Gastrocnemius medialis (tissue), 4 donors: Measurements from ENCODE around the gene PHACTR3.

Experiments
- POLR2A ChIP-seq, 2 donors: fragments of 450-650 bp; IDR thresholded peaks; one replicate each; pipeline ENCODE4 v1.6.1; 2017; ENCODE audit warnings: antibody characterized with exemption in 2 of 2, mild to moderate bottlenecking in 2 of 2, moderate library complexity in 2 of 2
- TF ChIP-seq, protein P1 (sequence below), 5 experiments: fragments of 450-650 bp in 3 of 5; fragments of 200-600 bp in 2 of 5; sonication (generic) in 2 of 5; IDR thresholded peaks in 4 of 5; conservative IDR thresholded peaks in 1 of 5; 1 replicate in 4 of 5; 2 replicates in 1 of 5; pipeline ENCODE4 v1.5.1; 2016 to 2019; ENCODE audit warnings: antibody characterized with exemption in 5 of 5, mild to moderate bottlenecking in 3 of 5, moderate library complexity in 3 of 5

DNA sequence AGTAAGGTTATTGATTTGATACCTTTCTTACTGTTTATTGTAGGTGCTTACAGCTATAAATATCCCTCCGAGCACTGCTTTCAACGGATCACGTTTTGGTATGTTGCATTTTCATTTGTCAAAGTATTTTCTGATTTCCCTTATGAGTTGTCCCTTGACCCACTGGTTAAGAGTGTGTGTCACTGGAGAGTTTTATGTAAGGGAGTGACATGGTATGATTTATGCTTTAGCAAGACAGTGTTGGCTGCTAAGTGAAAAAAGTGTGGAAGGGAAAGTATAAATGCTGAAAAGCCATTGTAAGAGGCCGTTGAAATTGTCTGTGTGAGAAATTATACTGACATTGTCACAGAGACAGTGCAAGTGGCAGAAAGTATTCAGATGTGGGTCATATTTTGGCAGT lies 257.1 kb downstream of the PHACTR3 start:
- TF ChIP-seq, protein P1, sequence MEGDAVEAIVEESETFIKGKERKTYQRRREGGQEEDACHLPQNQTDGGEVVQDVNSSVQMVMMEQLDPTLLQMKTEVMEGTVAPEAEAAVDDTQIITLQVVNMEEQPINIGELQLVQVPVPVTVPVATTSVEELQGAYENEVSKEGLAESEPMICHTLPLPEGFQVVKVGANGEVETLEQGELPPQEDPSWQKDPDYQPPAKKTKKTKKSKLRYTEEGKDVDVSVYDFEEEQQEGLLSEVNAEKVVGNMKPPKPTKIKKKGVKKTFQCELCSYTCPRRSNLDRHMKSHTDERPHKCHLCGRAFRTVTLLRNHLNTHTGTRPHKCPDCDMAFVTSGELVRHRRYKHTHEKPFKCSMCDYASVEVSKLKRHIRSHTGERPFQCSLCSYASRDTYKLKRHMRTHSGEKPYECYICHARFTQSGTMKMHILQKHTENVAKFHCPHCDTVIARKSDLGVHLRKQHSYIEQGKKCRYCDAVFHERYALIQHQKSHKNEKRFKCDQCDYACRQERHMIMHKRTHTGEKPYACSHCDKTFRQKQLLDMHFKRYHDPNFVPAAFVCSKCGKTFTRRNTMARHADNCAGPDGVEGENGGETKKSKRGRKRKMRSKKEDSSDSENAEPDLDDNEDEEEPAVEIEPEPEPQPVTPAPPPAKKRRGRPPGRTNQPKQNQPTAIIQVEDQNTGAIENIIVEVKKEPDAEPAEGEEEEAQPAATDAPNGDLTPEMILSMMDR (IDR thresholded peaks at IDR 0.05 in 4 of 5, conservative IDR thresholded peaks at IDR 0.05 in 1 of 5): no peak
- TF ChIP-seq POLR2A (IDR thresholded peaks at IDR 0.05): no peak
